Kidney (tissue), 14 donors: ENCODE data around the gene GAPVD1. TPM values are rescaled to one million over a fixed set of nuclear protein-coding genes. Genes with fewer than 3 reads are reported as not detected.
A peak's percentile ranks its signal among the peaks of the same experiment; 100 is the strongest.
"Not testable (repeated sequence)": the region's sequence is repeated elsewhere in the genome, so short reads cannot be mapped to it uniquely, and the experiment has no call there.

Source experiments
- DNase-seq, 5 donors: peaks; one replicate each; pipeline ENCODE4 v3.0.0-alpha.2; 2013 to 2020
- FAIRE-seq: peaks from 2 replicates; lab custom pipeline; 2012; peaks lifted over from hg19 to GRCh38; lab: Jason Lieb, UNC
- H3K27ac ChIP-seq, 2 donors: one replicate each; pipeline ENCODE4 v1.7.0; 2013; ENCODE audit warnings: low read depth in 2 of 2, low read length in 2 of 2, inconsistent platforms in 1 of 2
- H3K27me3 ChIP-seq: one replicate; pipeline ENCODE4 v1.7.1; 2013; ENCODE audit warnings: low read length, inconsistent platforms; ENCODE audit not compliant: control insufficient read depth, insufficient read depth
- H3K36me3 ChIP-seq, 3 donors: one replicate each; pipeline versions ENCODE4 v1.7.0 to v1.7.1; 2013; ENCODE audit warnings: low read length in 3 of 3, control low read depth in 1 of 3, inconsistent platforms in 1 of 3; ENCODE audit not compliant: insufficient read depth in 3 of 3, control insufficient read depth in 2 of 3
- H3K4me1 ChIP-seq, 3 donors: one replicate each; pipeline versions ENCODE4 v1.7.0 to v1.7.1; 2013; ENCODE audit warnings: low read length in 3 of 3, inconsistent platforms in 1 of 3, low read depth in 1 of 3; ENCODE audit not compliant: control insufficient read depth in 2 of 3, insufficient read depth in 2 of 3
- H3K4me3 ChIP-seq, 3 donors: one replicate each; pipeline versions ENCODE4 v1.7.0 to v1.8.1; 2013; ENCODE audit warnings: low read length in 3 of 3, control low read depth in 1 of 3, inconsistent platforms in 1 of 3
- H3K9ac ChIP-seq, 3 donors: one replicate each; pipeline versions ENCODE4 v1.7.0 to v1.7.1; 2013; ENCODE audit warnings: low read length in 3 of 3, control low read depth in 1 of 3, inconsistent platforms in 1 of 3
- H3K9me3 ChIP-seq, 3 donors: one replicate each; pipeline versions ENCODE4 v1.7.0 to v1.7.1; 2013; ENCODE audit warnings: low read length in 3 of 3, control low read depth in 1 of 3, inconsistent platforms in 1 of 3; ENCODE audit not compliant: control insufficient read depth in 2 of 3, insufficient read depth in 1 of 3
- intact Hi-C: fragments of 100-400 bp; cut with DNase I; formaldehyde crosslinking; loops from one replicate; pipeline ENCODE4 v1.11.1; 2022
- polyA plus RNA-seq: library from polyadenylated mRNA; stranded (reverse); fragments of 350-450 nt; fragmentation: Illumina TruSeq; extraction: RNeasy Lipid Tissue Mini Kit (QIAGEN cat#74804); gene quantifications from one replicate; pipeline ENCODE4 v1.2.3, GENCODE V29; 2014; ENCODE audit warnings: low read depth, low replicate concordance; ENCODE audit not compliant: insufficient read depth
- total RNA-seq: library from RNA; stranded (reverse); fragmentation: NEBNext Ultra II Directional; extraction: Animal tissue kit (Norgen Biotek cat#: 25700); gene quantifications from one replicate; pipeline ENCODE4 v1.2.1, GENCODE V29; 2021
- TF ChIP-seq, protein P1 (sequence below): IDR thresholded peaks from 3 replicates; pipeline ENCODE4 v1.5.1; 2012; ENCODE audit warnings: mild to moderate bottlenecking, moderate library complexity, borderline replicate concordance; ENCODE audit not compliant: insufficient read depth; ENCODE audit errors: extremely low read depth
- donor health status: control.
- donor health status: control.
- donor health status: control.
- donor health status: control.
- donor health status: control.
- donor health status: DM: yes; HTN: yes; CAD: no.
- donor health status: Normal renal cell carcinoma (clear cell type).

Gene GAPVD1
- total and polyA plus RNA-seq, 2 donors from 2014 or later: 6.9 to 44.8 TPM

DNA sequence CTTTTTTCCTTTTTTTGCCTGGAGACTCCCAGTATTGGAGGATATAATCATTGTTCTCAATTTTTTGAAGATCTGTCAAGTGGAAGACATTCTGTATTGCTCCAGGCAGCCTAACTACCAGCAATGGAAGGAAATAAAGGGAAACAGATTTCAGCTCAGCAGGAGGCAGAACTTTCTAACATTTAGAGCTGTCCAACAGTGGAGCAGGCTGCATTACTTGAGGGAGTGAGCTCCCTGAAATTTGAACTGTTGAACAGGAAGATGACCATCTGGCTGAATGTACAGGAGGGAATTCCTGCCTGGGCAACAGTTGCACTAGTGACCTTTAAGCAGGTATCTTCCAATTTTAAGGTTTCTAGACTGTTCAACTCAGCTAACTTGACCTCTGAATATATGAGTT lies 1.1 kb upstream of the GAPVD1 start:
- DNase-seq (no peak), FAIRE-seq (no peak)
- Histone ChIP-seq H3K9ac (no peak overlapping the region), H3K27ac (no peak overlapping the region), H3K27me3 (no peaks in the 10 kb centered on the region), H3K36me3 (no peaks in the 10 kb centered on the region), H3K9me3 (no peaks in the 10 kb centered on the region), H3K4me1 (peaks cover 0 to 12% (median 0%) of the 10 kb centered on the region in 3 donors), H3K4me3 (peak overlapping the region in 1 of 3 donors; percentile 81)
- intact Hi-C loops: no loop called here
- TF ChIP-seq, protein P1, sequence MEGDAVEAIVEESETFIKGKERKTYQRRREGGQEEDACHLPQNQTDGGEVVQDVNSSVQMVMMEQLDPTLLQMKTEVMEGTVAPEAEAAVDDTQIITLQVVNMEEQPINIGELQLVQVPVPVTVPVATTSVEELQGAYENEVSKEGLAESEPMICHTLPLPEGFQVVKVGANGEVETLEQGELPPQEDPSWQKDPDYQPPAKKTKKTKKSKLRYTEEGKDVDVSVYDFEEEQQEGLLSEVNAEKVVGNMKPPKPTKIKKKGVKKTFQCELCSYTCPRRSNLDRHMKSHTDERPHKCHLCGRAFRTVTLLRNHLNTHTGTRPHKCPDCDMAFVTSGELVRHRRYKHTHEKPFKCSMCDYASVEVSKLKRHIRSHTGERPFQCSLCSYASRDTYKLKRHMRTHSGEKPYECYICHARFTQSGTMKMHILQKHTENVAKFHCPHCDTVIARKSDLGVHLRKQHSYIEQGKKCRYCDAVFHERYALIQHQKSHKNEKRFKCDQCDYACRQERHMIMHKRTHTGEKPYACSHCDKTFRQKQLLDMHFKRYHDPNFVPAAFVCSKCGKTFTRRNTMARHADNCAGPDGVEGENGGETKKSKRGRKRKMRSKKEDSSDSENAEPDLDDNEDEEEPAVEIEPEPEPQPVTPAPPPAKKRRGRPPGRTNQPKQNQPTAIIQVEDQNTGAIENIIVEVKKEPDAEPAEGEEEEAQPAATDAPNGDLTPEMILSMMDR: no peak

DNA sequence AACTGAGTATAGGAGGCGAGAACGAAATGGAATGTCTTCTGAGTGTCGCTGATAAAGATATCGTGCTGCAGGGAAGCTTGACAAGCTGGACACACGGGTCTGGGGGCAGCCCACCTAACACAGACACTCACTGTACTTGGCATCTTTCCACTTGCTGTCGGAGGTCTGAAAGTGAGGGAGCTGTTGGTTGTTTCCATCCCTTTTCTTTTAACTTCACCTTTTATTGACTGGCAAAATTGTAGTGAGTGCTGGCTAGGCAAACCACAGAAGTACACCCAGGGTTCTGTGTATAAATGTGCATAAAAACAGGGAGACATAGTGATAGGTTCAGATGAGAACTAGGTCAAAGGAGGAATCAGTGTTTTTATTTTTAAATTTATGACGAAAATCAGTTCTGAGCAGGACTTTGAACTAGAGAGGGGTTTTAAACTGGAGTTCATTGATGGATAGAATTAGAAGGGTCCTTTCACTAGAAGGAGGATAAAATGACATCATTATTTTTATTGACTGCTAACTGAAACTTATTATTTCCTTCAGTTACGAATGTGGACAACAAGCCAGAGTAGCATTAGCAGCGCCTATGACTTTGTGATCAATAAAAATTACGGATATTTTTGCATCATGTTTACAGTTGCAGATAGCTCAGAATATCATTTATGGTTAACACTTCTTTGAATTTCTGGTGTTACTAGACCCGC lies 817 bp downstream of the GAPVD1 start:
- TF ChIP-seq, protein P1: no peak
- no peak for FAIRE-seq
- DNase-seq: peak in 1 of 5 donors; percentile 74
- Histone ChIP-seq H3K4me1 (peaks cover 0 to 12% (median 0%) of the 10 kb centered on the region in 3 donors), H3K27ac (peak overlapping the region; percentile 75 to 80), H3K36me3 (no peaks in the 10 kb centered on the region), H3K9ac (peak overlapping the region; percentile 45 to 80 (median 51)), H3K9me3 (no peaks in the 10 kb centered on the region), H3K4me3 (peak overlapping the region; percentile 70 to 81 (median 81)), H3K27me3 (no peaks in the 10 kb centered on the region)
- intact Hi-C loops: no loop called here

DNA sequence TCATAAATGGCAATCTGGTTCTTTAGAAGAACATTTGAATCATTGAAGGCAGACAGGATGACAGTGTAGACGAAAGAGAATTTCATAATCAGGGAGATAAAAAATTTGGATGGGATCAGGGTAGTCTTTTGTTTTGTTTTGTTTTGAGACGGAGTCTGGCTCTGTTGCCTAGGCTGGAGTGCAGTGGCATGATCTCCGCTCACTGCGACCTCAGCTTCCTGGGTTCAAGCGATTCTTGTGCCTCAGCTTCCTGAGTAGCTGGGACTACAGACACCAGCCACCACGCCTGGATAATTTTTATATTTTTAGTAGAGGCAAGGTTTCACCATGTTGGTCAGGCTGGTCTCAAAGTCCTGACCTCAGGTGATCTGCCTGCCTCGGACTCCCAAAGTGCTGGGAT lies 2.4 kb downstream of the GAPVD1 start:
- H3K9ac ChIP-seq, intact Hi-C loops, H3K27me3 ChIP-seq, H3K36me3 ChIP-seq, H3K9me3 ChIP-seq, FAIRE-seq, H3K4me3 ChIP-seq, DNase-seq, H3K27ac ChIP-seq: not testable (repeated sequence)
- H3K4me1 ChIP-seq: peaks cover 0 to 12% (median 0%) of the 10 kb centered on the region in 3 donors

DNA sequence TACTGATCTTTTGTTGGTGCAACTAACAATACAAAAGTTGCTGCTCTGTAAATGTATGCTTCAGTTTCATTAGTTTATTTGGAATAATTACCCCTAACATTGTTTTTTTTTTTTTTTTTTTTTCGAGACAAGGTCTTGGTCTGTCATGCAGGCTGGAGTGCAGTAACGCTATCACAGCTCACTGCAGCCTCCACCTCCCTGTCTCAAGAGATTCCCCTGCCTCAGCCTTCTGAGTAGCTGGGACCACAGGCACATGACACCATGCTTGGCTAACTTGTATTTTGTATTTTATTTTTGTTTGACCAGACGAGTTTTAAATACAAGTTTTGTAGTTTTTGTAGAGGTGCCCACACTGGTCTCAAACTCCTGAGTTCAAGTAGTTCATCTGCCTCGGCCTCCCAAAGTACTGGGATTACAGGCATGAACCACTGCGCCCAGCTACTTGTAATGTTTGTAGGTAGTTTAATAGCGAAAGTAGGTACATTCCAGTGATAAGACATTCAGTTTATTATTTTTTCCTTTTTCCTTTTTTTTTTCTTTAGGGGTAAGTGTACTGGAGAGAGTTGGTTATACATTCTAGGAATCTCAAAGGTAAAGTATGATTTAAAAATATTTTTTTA lies 6.9 kb downstream of the GAPVD1 start:
- Histone ChIP-seq H3K27ac (no peak overlapping the region), H3K4me1 (peaks cover 0 to 10% (median 6%) of the 10 kb centered on the region in 3 donors), H3K36me3 (no peaks in the 10 kb centered on the region), H3K9me3 (no peaks in the 10 kb centered on the region), H3K9ac (no peak overlapping the region), H3K27me3 (no peaks in the 10 kb centered on the region), H3K4me3 (no peak overlapping the region)
- intact Hi-C loops: no loop called here
- DNase-seq (no peak), FAIRE-seq (no peak)
- TF ChIP-seq, protein P1: no peak
